Mammary epithelial cell (primary cell): ENCODE results near the gene PPP1R37.

ENCODE experiments used
- EZH2 ChIP-seq: IDR thresholded peaks from 2 replicates; pipeline ENCODE4 v1.6.1; 2012; ENCODE audit warnings: low read length, inconsistent platforms, borderline replicate concordance
- TF ChIP-seq, protein P1 (sequence below), 2 donors: IDR thresholded peaks in 1 of 2; conservative IDR thresholded peaks in 1 of 2; 2 replicates each; pipeline ENCODE4 v1.5.1; 2011 to 2012; ENCODE audit warnings: inconsistent platforms in 2 of 2, low read length in 2 of 2, mild to moderate bottlenecking in 2 of 2, control low read depth in 1 of 2, low read depth in 1 of 2; ENCODE audit not compliant: insufficient read depth in 1 of 2; ENCODE audit errors: extremely low read depth in 1 of 2

DNA sequence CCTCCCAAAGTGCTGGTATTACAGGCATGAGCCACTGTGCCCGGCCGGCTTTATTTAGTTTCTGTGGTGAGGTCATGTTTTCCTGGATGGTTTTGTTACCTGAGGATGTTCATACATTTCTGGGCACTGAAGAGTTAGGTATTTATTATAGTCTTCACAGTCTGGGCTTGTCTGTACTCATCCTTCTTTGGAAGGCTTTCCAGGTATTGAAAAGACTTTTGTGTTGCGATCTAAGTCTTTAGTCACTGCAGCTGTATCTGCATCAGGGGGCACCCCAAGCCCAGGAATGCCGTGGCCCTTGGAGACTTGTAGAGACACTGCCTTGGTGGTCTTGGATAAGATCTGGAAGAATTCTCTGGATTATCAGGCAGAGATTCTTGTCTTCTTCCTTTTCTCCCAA, 98.4 kb downstream of the PPP1R37 start:
- TF ChIP-seq, protein P1, sequence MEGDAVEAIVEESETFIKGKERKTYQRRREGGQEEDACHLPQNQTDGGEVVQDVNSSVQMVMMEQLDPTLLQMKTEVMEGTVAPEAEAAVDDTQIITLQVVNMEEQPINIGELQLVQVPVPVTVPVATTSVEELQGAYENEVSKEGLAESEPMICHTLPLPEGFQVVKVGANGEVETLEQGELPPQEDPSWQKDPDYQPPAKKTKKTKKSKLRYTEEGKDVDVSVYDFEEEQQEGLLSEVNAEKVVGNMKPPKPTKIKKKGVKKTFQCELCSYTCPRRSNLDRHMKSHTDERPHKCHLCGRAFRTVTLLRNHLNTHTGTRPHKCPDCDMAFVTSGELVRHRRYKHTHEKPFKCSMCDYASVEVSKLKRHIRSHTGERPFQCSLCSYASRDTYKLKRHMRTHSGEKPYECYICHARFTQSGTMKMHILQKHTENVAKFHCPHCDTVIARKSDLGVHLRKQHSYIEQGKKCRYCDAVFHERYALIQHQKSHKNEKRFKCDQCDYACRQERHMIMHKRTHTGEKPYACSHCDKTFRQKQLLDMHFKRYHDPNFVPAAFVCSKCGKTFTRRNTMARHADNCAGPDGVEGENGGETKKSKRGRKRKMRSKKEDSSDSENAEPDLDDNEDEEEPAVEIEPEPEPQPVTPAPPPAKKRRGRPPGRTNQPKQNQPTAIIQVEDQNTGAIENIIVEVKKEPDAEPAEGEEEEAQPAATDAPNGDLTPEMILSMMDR (conservative IDR thresholded peaks at IDR 0.05 in 1 of 2, IDR thresholded peaks at IDR 0.05 in 1 of 2; ENCODE audit: extremely low read depth in 1 of 2, insufficient read depth in 1 of 2, low read depth in 1 of 2, low read length in 2 of 2) = peak; percentile 34 to 50
- TF ChIP-seq EZH2 = no peak
